Measurements from ENCODE around the gene SLC9C2. TPM values are rescaled to one million over a fixed set of nuclear protein-coding genes. Genes with fewer than 3 reads are reported as not detected.

Gene SLC9C2
- 0.35 TPM in 1 of 2 replicates, not detected in the other for total RNA-seq

GRCh38 chr1:173603056-173603591, at the start of gene SLC9C2:
Gene SLC9C2 (minus strand): TSS chr1:173603072. CDS start chr1:173601776, 1,296 bp downstream.

DNA sequence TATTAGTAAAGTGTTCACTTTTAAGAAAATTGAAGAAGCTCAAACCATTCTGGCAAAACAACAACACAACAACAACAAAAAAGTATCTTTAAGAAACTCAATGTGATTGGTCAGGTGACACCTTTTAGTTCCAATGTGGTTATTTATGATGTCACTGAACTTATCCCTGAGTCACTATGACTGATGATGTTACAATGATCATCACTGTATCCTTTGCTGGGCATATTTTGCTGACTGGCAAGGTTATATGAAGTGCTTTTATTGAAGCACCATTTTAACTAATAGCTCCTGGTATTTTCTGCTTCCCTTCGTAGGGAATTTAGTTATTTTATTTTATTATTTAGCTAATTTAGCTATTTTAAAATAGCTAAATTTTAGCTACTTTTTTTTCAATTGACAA, 32.2 kb upstream of the SLC9C2 start, which contains the start of gene TEX50:
Gene TEX50, plus strand, starts transcription at position 223 of the 400 bp plus-strand sequence. CDS start 184 bp downstream, outside the sequence.

DNA sequence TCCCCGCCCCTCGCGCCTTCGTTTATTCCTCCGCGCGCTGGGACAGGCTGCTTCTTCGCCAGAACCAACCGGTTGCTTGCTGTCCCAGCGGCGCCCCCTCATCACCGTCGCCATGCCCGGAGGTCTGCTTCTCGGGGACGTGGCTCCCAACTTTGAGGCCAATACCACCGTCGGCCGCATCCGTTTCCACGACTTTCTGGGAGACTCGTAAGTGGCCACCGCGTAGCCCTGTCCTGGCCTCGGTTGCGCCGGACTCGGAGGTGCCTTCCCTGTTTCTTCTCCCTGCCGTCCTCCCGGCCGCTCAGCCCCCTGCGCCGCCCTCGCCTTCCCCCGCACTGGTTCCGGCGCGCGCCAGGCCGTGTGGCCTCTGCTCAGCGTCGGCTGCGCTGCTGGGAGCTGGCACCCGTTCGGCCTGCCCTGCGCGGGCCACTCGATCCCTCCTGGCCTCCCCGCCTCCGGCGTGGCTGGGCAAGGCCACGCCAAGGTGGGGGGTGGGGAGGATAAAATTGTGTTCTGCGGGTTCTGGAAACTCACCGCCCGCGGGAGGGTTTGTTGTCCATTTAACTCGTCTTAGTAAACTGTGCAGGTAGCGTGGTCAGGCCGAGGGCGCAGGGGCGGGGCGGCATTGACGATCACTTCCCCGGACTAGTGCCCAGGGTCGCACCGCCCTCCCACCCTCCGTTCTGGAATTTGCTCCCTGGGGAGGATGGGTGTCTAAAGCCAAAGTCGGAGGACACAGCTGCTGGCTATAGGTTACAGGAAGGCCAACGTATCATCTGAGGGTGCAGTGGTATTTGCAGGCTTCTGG, 125.4 kb downstream of the SLC9C2 start, which contains the start of gene PRDX6:
Gene PRDX6, plus strand, starts transcription at position 50 of the 808 bp plus-strand sequence. Its CDS starts 63 bp downstream, at position 113.

Other genes starting within 250 kb of the SLC9C2 start
- 272 and 287 TPM in 2 replicates for gene PRDX6, start 125.7 kb downstream of the SLC9C2 start, total RNA-seq
- gene TEX50, start 32.3 kb upstream of the SLC9C2 start, total RNA-seq: not detected in 2 replicates
- gene ANKRD45, start 66.8 kb upstream of the SLC9C2 start, total RNA-seq: 0.68 TPM in 1 of 2 replicates, not detected in the other
- 21.1 and 36.4 TPM in 2 replicates for gene KLHL20, start 111.9 kb upstream of the SLC9C2 start, total RNA-seq
- gene DARS2, start 221.6 kb upstream of the SLC9C2 start, total RNA-seq: 9.6 and 10.8 TPM in 2 replicates
- gene CENPL, start 221.8 kb upstream of the SLC9C2 start, total RNA-seq: 2.3 and 4.2 TPM in 2 replicates